Neural cell (in vitro differentiated cells): ENCODE data around the gene UBA6. TPM values are rescaled to one million over a fixed set of nuclear protein-coding genes. Genes with fewer than 3 reads are reported as not detected.

Experiments
- H2AFZ ChIP-seq: fragments of 200-600, 300-800 bp; sonication (generic), shearing (Covaris generic); 2 replicates; pipeline ENCODE4 v1.6.0; 2014; ENCODE audit warnings: low read depth, mild to moderate bottlenecking, antibody characterized with exemption, low read length, moderate library complexity
- H3F3A ChIP-seq: fragments of 200-600 bp; shearing (Covaris generic); 2 replicates; pipeline ENCODE4 v1.6.1; 2016; ENCODE audit warnings: mild to moderate bottlenecking, moderate library complexity, mixed read lengths, antibody characterized with exemption, low read length; ENCODE audit not compliant: insufficient read depth, poor library complexity, severe bottlenecking
- H3K27ac ChIP-seq: fragments of 200-600, 300-800 bp; sonication (generic), shearing (Covaris generic); 2 replicates; pipeline ENCODE4 v1.5.1; 2014; ENCODE audit warnings: mild to moderate bottlenecking, low read length, moderate library complexity
- H3K27me3 ChIP-seq: fragments of 300-800, 200-600 bp; sonication (generic), shearing (Covaris generic); 2 replicates; pipeline ENCODE4 v1.6.0; 2014; ENCODE audit warnings: mild to moderate bottlenecking, low read depth, low read length, moderate library complexity; ENCODE audit not compliant: insufficient read depth
- H3K36me3 ChIP-seq: fragments of 300-800, 200-600 bp; sonication (generic), shearing (Covaris generic); 2 replicates; pipeline ENCODE4 v1.5.1; 2014; ENCODE audit warnings: mild to moderate bottlenecking, antibody characterized with exemption, low read length, moderate library complexity; ENCODE audit not compliant: insufficient read depth
- H3K4me2 ChIP-seq: fragments of 300-800, 200-600 bp; sonication (generic), shearing (Covaris generic); 2 replicates; pipeline ENCODE4 v1.6.0; 2014; ENCODE audit warnings: mild to moderate bottlenecking, low read length
- H3K4me3 ChIP-seq: fragments of 300-800, 200-600 bp; sonication (generic), shearing (Covaris generic); 2 replicates; pipeline ENCODE4 v1.5.1; 2014; ENCODE audit warnings: mild to moderate bottlenecking, low read length, moderate library complexity
- H3K79me2 ChIP-seq: fragments of 200-600 bp; shearing (Covaris generic); replicated peaks from 2 replicates; pipeline ENCODE4 v1.6.0; 2014; ENCODE audit warnings: mild to moderate bottlenecking, low read length, moderate library complexity; ENCODE audit not compliant: insufficient read depth
- H3K9ac ChIP-seq: fragments of 300-800, 200-600 bp; sonication (generic), shearing (Covaris generic); 2 replicates; pipeline ENCODE4 v1.6.1; 2016; ENCODE audit warnings: mild to moderate bottlenecking, low read length, mixed read lengths
- H3K9me2 ChIP-seq: fragments of 200-600 bp; shearing (Covaris generic); 2 replicates; pipeline ENCODE4 v1.6.1; 2016; ENCODE audit warnings: mild to moderate bottlenecking, low read length, mixed read lengths; ENCODE audit not compliant: insufficient read depth
- H3K9me3 ChIP-seq: fragments of 200-600, 300-800 bp; sonication (generic), shearing (Covaris generic); 2 replicates; pipeline ENCODE4 v1.6.1; 2016; ENCODE audit warnings: mild to moderate bottlenecking, mixed run types, low read length, moderate library complexity, mixed read lengths
- H4K20me1 ChIP-seq: fragments of 200-600 bp; shearing (Covaris generic); 2 replicates; pipeline ENCODE4 v1.6.1; 2016; ENCODE audit warnings: mild to moderate bottlenecking, mixed run types; ENCODE audit not compliant: insufficient read depth
- EP300 ChIP-seq: fragments of 450-650 bp; conservative IDR thresholded peaks from 2 replicates; pipeline ENCODE4 v1.6.1; 2014; ENCODE audit warnings: antibody characterized with exemption, mild to moderate bottlenecking, moderate library complexity; ENCODE audit not compliant: poor library complexity, severe bottlenecking
- EZH2 ChIP-seq: fragments of 200-600, 300-800 bp; shearing (Covaris generic), sonication (generic); IDR thresholded peaks from 2 replicates; pipeline ENCODE4 v1.6.1; 2014; ENCODE audit warnings: antibody characterized with exemption, low read length, borderline replicate concordance, mild to moderate bottlenecking; ENCODE audit not compliant: insufficient read depth, poor library complexity, severe bottlenecking
- MXI1 ChIP-seq: fragments of 450-650 bp; conservative IDR thresholded peaks from 2 replicates; pipeline ENCODE4 v1.6.1; 2014; ENCODE audit warnings: antibody characterized with exemption, mild to moderate bottlenecking; ENCODE audit not compliant: poor library complexity, severe bottlenecking
- POLR2AphosphoS5 ChIP-seq: IDR thresholded peaks from 2 replicates; pipeline ENCODE4 v1.6.1; 2012
- RAD21 ChIP-seq: fragments of 450-650 bp; conservative IDR thresholded peaks from 2 replicates; pipeline ENCODE4 v1.6.1; 2014; ENCODE audit warnings: antibody characterized with exemption, mild to moderate bottlenecking, moderate library complexity
- SMC3 ChIP-seq: fragments of 450-650 bp; conservative IDR thresholded peaks from 2 replicates; pipeline ENCODE4 v1.6.1; 2014; ENCODE audit warnings: antibody characterized with exemption, mild to moderate bottlenecking, moderate library complexity; ENCODE audit not compliant: poor library complexity
- TAF1 ChIP-seq: IDR thresholded peaks from 2 replicates; pipeline ENCODE4 v1.6.1; 2012; ENCODE audit warnings: low read depth
- polyA plus RNA-seq: library from polyadenylated mRNA; depleted of rRNA; stranded (reverse); fragments of >200 nt; gene quantifications from 2 replicates; pipeline ENCODE4 v1.2.3, GENCODE V29; 2014
- TF ChIP-seq, protein P1 (sequence below): IDR thresholded peaks from 2 replicates; pipeline ENCODE4 v1.6.1; 2012; ENCODE audit warnings: borderline replicate concordance
- TF ChIP-seq, protein P2 (sequence below): fragments of 450-650 bp; IDR thresholded peaks from 2 replicates; pipeline ENCODE4 v1.5.1; 2014; ENCODE audit warnings: antibody characterized with exemption, mild to moderate bottlenecking, moderate library complexity; ENCODE audit not compliant: poor library complexity, severe bottlenecking

UBA6 gene
- polyA plus RNA-seq, 1 donor from 2014 or later, result 126 TPM

DNA sequence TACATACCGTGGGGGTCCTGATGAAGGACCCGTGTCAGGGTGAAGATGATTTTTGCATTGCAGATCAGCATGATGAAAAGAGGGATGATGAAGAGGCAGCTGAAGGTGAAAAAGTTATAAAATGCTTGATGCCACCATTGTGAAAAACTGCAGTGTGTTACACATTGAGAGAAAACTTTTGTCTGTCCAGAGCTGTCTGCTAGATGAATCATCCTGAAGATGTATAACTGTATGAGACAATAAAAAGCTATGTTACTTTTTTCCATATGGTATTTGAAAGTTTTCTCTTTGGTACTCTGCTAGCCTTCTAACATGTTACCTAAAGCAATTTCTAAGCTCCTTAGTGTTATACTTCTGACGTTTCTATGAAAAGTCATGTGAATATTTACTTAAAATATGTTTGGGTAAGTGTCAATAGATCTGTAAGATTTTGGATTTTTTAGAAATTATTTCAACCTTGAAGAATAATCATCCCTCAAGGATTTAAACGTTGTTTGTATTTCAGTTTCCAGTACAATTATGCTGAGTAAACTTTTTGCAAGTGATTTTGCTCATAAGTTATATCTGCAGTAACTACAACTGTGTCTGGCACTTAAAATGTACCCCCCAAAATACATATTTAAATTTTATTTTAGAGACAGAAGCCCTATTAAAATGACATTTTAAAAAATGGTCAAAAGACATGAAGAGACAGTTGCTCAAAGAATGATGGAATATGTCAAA lies 43.8 kb upstream of the UBA6 start:
- Histone ChIP-seq H3K27me3 (no peaks in the 10 kb centered on the region), H3K9ac (no peak overlapping the region), H4K20me1 (no peaks in the 10 kb centered on the region), H3K36me3 (no peaks in the 10 kb centered on the region), H3K4me2 (no peak overlapping the region), H3F3A (no peaks in the 10 kb centered on the region), H3K79me2 (no peaks in the 10 kb centered on the region), H3K9me2 (no peaks in the 10 kb centered on the region), H3K4me3 (no peak overlapping the region), H3K27ac (no peak overlapping the region), H2AFZ (no peak overlapping the region), H3K9me3 (no peaks in the 10 kb centered on the region)
- TF ChIP-seq TAF1, result no peak
- no peak for TF ChIP-seq EZH2
- TF ChIP-seq MXI1, result no peak
- TF ChIP-seq EP300, result no peak
- TF ChIP-seq SMC3, result no peak
- TF ChIP-seq, protein P1, sequence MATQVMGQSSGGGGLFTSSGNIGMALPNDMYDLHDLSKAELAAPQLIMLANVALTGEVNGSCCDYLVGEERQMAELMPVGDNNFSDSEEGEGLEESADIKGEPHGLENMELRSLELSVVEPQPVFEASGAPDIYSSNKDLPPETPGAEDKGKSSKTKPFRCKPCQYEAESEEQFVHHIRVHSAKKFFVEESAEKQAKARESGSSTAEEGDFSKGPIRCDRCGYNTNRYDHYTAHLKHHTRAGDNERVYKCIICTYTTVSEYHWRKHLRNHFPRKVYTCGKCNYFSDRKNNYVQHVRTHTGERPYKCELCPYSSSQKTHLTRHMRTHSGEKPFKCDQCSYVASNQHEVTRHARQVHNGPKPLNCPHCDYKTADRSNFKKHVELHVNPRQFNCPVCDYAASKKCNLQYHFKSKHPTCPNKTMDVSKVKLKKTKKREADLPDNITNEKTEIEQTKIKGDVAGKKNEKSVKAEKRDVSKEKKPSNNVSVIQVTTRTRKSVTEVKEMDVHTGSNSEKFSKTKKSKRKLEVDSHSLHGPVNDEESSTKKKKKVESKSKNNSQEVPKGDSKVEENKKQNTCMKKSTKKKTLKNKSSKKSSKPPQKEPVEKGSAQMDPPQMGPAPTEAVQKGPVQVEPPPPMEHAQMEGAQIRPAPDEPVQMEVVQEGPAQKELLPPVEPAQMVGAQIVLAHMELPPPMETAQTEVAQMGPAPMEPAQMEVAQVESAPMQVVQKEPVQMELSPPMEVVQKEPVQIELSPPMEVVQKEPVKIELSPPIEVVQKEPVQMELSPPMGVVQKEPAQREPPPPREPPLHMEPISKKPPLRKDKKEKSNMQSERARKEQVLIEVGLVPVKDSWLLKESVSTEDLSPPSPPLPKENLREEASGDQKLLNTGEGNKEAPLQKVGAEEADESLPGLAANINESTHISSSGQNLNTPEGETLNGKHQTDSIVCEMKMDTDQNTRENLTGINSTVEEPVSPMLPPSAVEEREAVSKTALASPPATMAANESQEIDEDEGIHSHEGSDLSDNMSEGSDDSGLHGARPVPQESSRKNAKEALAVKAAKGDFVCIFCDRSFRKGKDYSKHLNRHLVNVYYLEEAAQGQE, result no peak

DNA sequence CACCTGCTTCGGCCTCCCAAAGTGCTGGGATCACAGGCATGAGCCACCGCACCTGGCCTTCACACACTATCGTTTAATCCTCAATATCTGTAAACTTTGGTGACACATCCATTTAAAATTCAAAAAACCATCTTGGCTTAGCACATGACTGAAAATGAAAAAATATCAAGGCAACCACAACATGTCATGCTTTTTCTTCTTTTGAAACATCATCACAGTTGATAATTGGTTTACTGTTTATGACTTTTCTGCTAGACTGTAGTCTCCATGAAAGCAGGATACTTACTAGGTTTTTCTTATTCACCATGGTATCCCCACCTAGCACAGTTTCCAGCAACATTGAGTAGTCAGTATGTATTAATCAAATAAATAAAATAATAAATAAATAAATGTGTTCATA lies 42.2 kb upstream of the UBA6 start:
- H3K9me2 ChIP-seq, result no peaks in the 10 kb centered on the region
- no peak overlapping the region for H3K4me2 ChIP-seq
- H3K9me3 ChIP-seq, result no peaks in the 10 kb centered on the region
- no peak overlapping the region for H2AFZ ChIP-seq
- H3K27ac ChIP-seq, result no peak overlapping the region
- H3K36me3 ChIP-seq, result no peaks in the 10 kb centered on the region
- TF ChIP-seq EP300 (no peak), POLR2AphosphoS5 (no peak), RAD21 (no peak), MXI1 (no peak), SMC3 (no peak), EZH2 (no peak)
- TF ChIP-seq, protein P2, sequence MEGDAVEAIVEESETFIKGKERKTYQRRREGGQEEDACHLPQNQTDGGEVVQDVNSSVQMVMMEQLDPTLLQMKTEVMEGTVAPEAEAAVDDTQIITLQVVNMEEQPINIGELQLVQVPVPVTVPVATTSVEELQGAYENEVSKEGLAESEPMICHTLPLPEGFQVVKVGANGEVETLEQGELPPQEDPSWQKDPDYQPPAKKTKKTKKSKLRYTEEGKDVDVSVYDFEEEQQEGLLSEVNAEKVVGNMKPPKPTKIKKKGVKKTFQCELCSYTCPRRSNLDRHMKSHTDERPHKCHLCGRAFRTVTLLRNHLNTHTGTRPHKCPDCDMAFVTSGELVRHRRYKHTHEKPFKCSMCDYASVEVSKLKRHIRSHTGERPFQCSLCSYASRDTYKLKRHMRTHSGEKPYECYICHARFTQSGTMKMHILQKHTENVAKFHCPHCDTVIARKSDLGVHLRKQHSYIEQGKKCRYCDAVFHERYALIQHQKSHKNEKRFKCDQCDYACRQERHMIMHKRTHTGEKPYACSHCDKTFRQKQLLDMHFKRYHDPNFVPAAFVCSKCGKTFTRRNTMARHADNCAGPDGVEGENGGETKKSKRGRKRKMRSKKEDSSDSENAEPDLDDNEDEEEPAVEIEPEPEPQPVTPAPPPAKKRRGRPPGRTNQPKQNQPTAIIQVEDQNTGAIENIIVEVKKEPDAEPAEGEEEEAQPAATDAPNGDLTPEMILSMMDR, result no peak
- TF ChIP-seq, protein P1, result no peak
- H3K79me2 ChIP-seq, result no peaks in the 10 kb centered on the region
- H3F3A ChIP-seq, result no peaks in the 10 kb centered on the region
- no peak overlapping the region for H3K4me3 ChIP-seq
- H4K20me1 ChIP-seq, result no peaks in the 10 kb centered on the region
- no peak overlapping the region for H3K9ac ChIP-seq
- H3K27me3 ChIP-seq, result no peaks in the 10 kb centered on the region
